ENCODE measurements around the gene C19orf18. TPM values are rescaled to one million over a fixed set of nuclear protein-coding genes. Genes with fewer than 3 reads are reported as not detected.

C19orf18 gene
- total RNA-seq, 2 donors from 2014 or later = 0.40 to 0.51 TPM

- Mint-ChIP-seq H3K27me3 (ENCODE audit: insufficient read depth) (no peaks in the 10 kb centered on the region), H3K4me1 (peaks cover 3% of the 10 kb centered on the region), H3K9me3 (peaks cover 79% of the 10 kb centered on the region), H3K27ac (no peak overlapping the region), H3K36me3 (ENCODE audit: low read depth) (peaks cover 82% of the 10 kb centered on the region), H3K4me3 (peak overlapping the region; percentile 97)
- no peaks in the 10 kb centered on the region for H3K4me1 ChIP-seq (ENCODE audit: control insufficient read depth, insufficient read depth, low read length)
- H3K27ac ChIP-seq (ENCODE audit: low read depth, low read length) = no peak overlapping the region
- peaks cover 57% of the 10 kb centered on the region for H3K36me3 ChIP-seq (ENCODE audit: control insufficient read depth, insufficient read depth, low read length)
- H3K9me3 ChIP-seq (ENCODE audit: control insufficient read depth, low read length) = peaks cover 52% of the 10 kb centered on the region
- H3K4me3 ChIP-seq (ENCODE audit: low read length) = peak overlapping the region; percentile 97
- WGBS, 2 experiments (ENCODE audit: insufficient coverage in 1 of 2, insufficient read length in 1 of 2) = 89 to 90% methylated on average over 11 to 12 of the region's 12 CpGs
- no peak overlapping the region for H3K9ac ChIP-seq (ENCODE audit: extremely low read depth, low read length, poor library complexity, severe bottlenecking)
- H3K27me3 ChIP-seq (ENCODE audit: control insufficient read depth, insufficient read depth, low read length, poor library complexity, severe bottlenecking) = no peaks in the 10 kb centered on the region
- no peak for DNase-seq
- no peak for TF ChIP-seq CTCF (conservative IDR thresholded peaks at IDR 0.05)
These were observed 38.6 kb downstream of the C19orf18 start for GRCh38 chr19:57935731-57936130.

GRCh38 chr19:57934820-57935665, 39.3 kb downstream of the C19orf18 start, which contains the start of gene ZNF418:
TSS of gene ZNF418 (minus strand) at chr19:57935402. CDS start at chr19:57933822, 1,580 bp downstream.
- no peak within 1 kb of the TSS for H3K27ac ChIP-seq (ENCODE audit: low read depth, low read length)
- H3K36me3 ChIP-seq (ENCODE audit: control insufficient read depth, insufficient read depth, low read length) = peaks cover 58% of the 10 kb centered on the region
- H3K4me3 ChIP-seq (ENCODE audit: low read length) = peak within 1 kb of the TSS; percentile 97
- no peaks in the 10 kb centered on the region for H3K27me3 ChIP-seq (ENCODE audit: control insufficient read depth, insufficient read depth, low read length, poor library complexity, severe bottlenecking)
- H3K9me3 Mint-ChIP-seq = peaks cover 83% of the 10 kb centered on the region
- no peaks in the 10 kb centered on the region for H3K27me3 Mint-ChIP-seq (ENCODE audit: insufficient read depth)
- H3K36me3 Mint-ChIP-seq (ENCODE audit: low read depth) = peaks cover 84% of the 10 kb centered on the region
- WGBS, 2 experiments (ENCODE audit: insufficient coverage in 1 of 2, insufficient read length in 1 of 2) = 1 to 4% methylated on average over 13 to 54 of the region's 54 CpGs
- peak within 1 kb of the TSS; percentile 93 for H3K9ac ChIP-seq (ENCODE audit: extremely low read depth, low read length, poor library complexity, severe bottlenecking)
- no peak for TF ChIP-seq CTCF (conservative IDR thresholded peaks at IDR 0.05)
- no peaks in the 10 kb centered on the region for H3K4me1 ChIP-seq (ENCODE audit: control insufficient read depth, insufficient read depth, low read length)
- H3K4me1 Mint-ChIP-seq = peaks cover 3% of the 10 kb centered on the region
- H3K9me3 ChIP-seq (ENCODE audit: control insufficient read depth, low read length) = peaks cover 55% of the 10 kb centered on the region
- peak within 1 kb of the TSS; percentile 98 for H3K27ac Mint-ChIP-seq
- peak; percentile 90 for DNase-seq
- H3K4me3 Mint-ChIP-seq = peak within 1 kb of the TSS; percentile 97

GRCh38 chr19:57927587-57927986, 46.7 kb downstream of the C19orf18 start:
- H3K9me3 Mint-ChIP-seq = peaks cover 95% of the 10 kb centered on the region
- 94 to 98% methylated on average over 4 of the region's 4 CpGs for WGBS, 2 experiments (ENCODE audit: insufficient coverage in 1 of 2, insufficient read length in 1 of 2)
- peaks cover 90% of the 10 kb centered on the region for H3K36me3 ChIP-seq (ENCODE audit: control insufficient read depth, insufficient read depth, low read length)
- peak overlapping the region; percentile 72 for H3K4me3 ChIP-seq (ENCODE audit: low read length)
- H3K27ac ChIP-seq (ENCODE audit: low read depth, low read length) = no peak overlapping the region
- H3K9ac ChIP-seq (ENCODE audit: extremely low read depth, low read length, poor library complexity, severe bottlenecking) = no peak overlapping the region
- no peak overlapping the region for H3K27ac Mint-ChIP-seq
- H3K27me3 Mint-ChIP-seq (ENCODE audit: insufficient read depth) = no peaks in the 10 kb centered on the region
- no peak overlapping the region for H3K4me3 Mint-ChIP-seq
- TF ChIP-seq CTCF (conservative IDR thresholded peaks at IDR 0.05) = no peak
- H3K27me3 ChIP-seq (ENCODE audit: control insufficient read depth, insufficient read depth, low read length, poor library complexity, severe bottlenecking) = no peaks in the 10 kb centered on the region
- peaks cover 96% of the 10 kb centered on the region for H3K36me3 Mint-ChIP-seq (ENCODE audit: low read depth)
- DNase-seq = no peak
- peaks cover 83% of the 10 kb centered on the region for H3K9me3 ChIP-seq (ENCODE audit: control insufficient read depth, low read length)
- no peaks in the 10 kb centered on the region for H3K4me1 Mint-ChIP-seq
- no peaks in the 10 kb centered on the region for H3K4me1 ChIP-seq (ENCODE audit: control insufficient read depth, insufficient read depth, low read length)
